Measurements from ENCODE around the gene FLACC1.

The FLACC1 gene

DNA sequence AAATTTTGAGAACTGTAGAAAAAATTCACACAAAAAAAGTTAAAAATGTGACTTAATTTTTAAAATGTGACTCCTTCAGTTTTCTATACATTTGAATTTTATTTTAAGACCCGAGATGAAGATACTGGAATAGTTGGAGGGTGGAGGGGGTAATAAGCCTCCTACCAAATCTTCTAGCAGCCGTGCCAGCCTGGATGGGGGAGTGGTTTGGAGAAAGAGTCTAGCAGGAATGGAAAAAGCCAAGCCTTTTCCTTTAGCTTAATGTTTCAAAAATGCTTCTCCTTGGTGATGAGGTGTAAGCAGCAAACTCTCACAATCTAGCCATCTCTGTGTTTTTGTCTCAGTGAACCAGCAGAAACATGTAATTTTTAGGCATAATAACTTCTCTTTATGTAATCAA lies 82.1 kb downstream of the FLACC1 start:
- DNase-seq = no peak

DNA sequence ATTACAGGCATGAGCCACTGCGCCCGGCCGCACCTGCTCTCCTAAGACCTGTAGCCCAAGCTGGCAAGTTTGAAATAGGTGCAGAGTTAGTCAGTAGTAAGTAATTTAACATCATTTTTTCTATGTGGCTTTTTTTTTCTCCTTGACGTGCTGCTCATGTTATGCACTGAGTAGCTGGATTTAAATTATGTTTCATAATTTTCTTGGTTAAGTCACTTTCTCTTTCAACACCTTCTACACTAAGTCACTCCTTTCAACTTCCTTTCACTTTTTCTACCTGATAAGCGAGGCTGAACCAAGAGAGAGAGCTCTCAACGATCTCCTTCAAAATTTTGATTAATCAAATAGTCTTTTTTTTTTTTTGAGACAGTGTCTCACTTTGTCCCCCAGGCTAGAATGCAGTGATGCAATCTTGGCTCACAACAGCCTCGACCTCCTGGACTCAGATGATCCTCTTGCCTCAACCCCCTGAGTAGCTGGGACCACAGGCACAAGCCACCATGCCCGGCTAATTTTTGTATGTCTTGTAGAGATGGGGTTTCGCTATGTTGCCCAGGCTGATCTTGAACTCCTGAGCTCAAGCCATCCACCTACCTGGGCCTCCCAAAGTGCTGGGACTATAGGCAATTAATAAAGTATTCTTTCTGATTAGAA lies 83.7 kb downstream of the FLACC1 start:
- DNase-seq = no peak

DNA sequence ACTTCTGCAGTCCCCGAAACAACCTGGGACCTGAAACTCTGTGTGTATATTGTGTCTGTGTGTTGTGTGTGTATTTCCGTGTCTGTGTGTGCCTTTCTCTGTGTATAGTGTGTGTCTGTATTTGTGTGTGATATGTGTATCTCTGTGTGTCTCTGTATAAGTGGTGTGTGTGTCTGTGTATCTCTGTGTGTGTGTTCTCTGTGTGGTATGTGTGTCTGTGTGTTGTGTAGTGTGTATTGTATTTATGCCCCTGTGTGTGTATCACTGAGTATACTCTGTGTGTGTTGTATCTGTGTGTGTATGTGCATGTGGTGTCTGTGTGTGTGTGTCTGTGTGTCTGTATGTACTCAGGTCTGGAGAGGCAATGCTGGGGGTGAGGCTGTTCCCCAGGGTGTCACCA lies 85.2 kb downstream of the FLACC1 start:
- DNase-seq = no peak

DNA sequence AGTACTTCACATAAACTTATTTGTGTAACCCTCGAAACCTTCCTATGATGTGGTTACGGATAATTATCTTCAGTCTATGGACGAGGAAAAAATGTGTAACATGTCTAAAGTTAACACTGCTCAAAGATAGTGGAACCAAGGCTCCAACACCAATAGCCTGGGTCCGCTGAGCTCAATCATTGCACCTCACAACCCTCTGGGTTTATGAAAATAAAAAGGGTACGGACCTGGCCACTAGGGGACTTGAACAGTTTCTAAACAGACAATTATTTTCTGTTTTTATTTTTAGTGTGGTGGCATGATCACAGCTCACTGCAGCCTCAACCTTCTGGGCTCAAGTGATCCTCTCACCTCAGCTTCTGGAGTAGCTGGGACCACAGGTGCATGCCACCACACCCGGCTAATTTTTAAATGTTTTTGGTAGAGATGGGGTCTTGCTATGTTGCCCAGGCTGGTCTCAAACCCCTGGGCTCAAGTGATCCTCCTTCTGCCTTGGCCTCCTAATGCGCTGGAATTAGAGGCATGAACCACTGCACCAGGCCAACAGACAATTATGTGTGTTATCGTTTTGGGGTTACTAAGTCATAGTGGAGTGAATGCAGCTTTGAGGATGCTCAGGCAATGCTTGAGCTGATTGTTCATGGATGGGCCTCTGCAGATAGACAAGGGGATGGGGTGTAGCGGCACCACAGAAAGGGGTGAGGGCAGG lies 86.7 kb downstream of the FLACC1 start:
- no peak for DNase-seq

DNA sequence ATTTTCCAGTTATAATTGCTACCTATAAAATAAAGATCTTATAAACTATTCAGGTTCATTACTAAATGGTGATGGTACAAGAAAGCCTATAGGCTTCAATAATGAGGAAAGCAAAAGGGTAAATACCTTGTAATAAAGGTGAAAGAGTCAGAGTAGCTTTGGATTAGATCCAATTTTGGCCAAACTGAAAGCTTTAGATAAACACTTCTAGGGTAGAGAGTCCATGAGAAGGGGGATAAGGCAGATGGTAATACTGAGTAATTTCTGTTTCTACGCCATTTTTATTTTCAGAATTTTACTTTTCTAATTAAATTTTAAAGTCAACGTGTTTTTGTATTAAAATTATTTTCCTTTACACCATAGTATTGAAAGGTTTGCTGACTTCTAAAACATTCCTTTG lies 87.4 kb downstream of the FLACC1 start:
- no peak for DNase-seq

DNA sequence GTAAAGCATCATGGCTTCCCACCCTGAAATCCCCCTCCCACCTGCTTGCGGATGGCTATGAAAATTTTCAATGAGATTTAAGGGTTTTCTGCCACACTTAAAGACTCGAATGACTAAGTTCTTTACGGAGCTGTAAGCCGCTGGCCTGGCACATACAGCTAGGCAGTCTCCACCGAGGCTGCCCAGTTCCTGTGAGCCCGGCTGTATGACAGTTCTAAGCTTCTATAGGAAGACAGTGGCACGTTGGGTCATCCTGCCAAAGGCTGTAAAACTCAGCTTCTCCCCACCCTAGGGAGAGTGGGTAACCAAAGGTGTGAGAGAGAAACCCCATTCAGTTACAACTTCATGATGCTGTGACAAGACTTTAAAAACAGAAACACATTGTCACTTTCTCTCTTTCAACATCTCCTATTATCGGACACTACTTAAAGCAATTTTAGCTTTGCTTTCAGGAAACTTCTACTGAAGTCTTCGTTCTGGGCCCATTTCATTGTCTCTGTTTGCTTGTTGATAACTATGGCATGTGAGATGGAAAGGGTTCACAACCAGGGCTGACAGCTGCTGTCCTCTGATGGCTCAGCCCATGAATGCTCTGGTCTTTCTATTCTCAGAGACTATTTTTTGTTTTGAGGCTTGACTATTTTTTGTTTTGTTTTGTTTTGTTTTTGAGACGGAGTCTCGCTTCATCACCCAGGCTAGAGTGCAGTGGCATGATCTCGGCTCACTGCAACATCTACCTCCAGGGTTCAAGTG lies 89.7 kb downstream of the FLACC1 start:
- no peak for DNase-seq

DNA sequence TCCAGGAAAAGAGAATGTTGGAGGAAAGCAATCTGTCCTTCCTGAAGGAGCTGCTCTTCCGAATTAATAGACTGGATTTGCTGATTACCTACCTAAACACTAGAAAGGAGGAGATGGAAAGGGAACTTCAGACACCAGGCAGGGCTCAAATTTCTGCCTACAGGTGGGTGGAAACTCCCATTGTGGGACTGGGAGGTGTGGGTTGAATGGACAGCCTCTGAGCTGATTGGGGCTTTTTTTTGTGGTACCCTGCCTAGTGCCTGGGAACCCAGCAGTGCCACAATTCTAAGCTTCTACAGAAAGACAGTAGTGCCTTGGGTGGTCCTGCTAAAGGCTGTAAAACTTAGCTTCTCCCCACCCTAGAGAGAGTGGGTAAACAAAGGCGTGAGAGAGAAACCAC lies 90.5 kb downstream of the FLACC1 start:
- no peak for DNase-seq

DNA sequence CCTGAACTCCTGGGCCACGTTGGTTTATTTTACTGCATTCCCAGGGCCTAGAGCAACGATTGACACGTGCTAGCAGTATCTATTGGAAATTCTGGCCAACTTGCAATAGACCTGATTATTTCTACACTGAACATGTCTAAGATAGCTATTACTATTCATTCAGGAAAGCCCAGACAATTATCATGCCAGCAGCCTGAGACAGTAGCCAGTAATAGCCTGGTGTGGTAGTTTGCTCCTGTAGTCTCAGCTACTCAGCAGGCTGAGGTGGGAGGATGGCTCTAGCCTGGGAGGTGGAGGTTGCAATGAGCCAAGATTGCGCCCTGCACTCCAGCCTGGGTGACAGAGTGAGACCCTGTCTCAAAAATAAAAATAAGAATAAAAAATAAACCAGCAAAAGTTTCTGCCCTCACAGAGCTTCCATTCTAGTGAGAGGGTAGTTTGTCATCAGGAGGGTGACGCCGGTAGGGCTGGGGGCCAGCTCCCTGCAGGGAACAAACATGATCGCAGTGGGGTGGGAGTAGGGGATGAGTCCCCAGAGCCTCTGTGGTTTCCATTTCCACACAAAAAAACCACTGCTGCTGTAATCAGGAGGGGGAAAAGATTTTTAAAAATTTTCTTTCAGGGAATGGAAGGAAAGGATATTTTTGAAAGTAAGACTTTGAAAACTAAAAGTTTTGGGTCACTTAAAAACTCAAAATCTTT lies 92.5 kb downstream of the FLACC1 start:
- no peak for DNase-seq

DNA sequence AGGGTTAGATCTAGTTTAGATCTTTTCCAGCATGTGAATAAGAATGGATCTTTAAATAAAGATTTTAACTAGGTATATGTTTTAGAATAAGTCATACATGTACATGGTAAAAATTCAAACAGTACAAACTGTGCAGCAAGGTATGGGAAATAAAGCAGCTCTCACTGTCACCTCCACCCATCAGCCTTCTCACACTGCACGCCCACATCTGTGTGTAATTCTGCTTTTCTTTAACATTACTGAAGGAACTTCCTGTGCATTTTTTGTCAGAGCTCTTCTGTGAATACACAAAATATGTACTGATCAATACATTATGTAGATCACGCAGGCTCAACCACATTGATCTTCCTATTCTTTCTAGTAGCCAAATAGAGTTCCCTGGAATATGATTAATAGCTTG lies 93.4 kb downstream of the FLACC1 start:
- no peak for DNase-seq

DNA sequence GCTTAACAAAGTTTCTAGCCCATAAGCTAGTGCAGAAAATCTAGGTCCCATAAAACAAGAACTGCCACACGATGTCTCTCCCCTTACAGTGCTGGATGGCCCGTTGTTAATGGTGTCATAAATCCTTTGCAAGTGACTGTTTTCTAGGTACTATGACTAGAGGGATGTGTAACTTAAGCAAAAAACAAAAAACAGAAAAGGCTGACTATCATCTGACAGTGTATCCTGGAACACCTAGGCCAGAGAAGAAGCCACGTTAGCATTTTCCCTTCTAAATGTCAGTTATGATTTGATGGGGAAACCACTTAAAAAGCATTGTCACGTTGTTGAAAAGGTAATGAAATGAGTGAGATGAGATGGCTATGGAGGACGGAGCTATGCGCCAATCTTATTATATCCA lies 94.4 kb downstream of the FLACC1 start:
- DNase-seq = peak; percentile 41

DNA sequence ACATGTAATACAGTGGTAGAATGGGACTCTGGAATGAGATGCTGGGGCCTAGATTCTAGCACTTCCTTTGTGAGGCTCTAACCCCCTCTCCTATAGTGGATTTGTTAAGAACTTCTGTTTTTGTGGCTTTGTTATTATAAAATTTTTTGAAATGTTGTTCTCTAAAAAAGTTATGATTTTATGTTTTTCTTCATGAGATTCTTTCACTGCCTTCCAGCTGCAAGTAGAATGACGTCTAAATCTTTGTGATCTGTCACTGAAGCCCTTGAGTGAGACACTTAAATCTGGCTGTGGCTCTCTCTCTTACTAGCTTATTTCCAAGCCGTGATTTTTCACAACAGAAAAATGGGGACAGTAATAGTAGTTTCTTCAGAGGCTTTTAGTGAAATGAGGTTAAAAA lies 95.2 kb downstream of the FLACC1 start:
- DNase-seq = no peak

DNA sequence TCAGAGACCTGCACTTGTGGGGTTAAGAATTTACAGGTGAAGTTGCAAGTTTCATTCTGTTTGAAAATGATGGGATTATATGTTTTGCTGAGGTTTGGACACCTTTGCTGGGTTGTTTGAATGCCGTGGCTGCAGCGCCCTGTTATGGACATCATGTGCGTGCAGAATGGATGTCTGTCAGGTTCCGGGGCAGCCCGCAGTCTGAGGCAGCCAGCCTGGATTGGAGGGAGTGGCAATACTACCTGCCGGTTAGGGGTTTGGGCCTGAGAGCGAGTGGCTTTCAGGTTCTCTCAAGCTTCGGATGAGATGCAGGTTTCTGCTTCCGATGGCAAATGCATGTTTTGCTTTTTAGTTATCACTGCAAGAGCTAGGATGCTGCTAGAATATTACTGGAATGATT lies 95.7 kb downstream of the FLACC1 start:
- peak; percentile 68 for DNase-seq

DNA sequence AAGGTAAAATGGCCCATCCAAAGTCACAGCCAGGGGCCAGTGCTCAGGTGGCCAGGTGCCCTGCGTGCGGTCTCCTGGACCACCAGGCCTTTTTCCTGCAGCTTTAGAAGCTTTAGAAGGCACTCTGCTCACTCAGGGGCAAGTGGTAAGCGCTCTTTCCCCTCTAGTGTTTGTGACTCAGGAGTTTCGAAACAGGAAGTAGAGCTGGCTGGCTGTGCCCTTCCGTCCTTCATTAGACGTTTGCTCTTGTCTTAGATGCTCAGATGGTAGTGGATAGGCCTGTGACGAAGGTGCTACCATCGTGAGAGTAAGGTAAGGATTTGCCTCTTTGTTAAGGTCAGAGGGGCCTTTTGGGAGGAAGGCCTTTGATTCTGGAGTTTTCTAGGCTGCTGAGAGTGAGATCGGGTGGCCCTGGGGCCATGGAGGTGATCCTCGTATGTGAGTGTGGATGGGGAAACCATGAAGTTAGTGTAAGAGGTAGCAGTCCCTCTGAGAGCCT lies 96.8 kb downstream of the FLACC1 start, which contains the start of gene CASP8:
Gene CASP8 (plus strand): TSS at position 235 of the 499 bp plus-strand sequence. CDS start 5,951 bp downstream, outside the sequence.
- peak; percentile 71 for DNase-seq

DNA sequence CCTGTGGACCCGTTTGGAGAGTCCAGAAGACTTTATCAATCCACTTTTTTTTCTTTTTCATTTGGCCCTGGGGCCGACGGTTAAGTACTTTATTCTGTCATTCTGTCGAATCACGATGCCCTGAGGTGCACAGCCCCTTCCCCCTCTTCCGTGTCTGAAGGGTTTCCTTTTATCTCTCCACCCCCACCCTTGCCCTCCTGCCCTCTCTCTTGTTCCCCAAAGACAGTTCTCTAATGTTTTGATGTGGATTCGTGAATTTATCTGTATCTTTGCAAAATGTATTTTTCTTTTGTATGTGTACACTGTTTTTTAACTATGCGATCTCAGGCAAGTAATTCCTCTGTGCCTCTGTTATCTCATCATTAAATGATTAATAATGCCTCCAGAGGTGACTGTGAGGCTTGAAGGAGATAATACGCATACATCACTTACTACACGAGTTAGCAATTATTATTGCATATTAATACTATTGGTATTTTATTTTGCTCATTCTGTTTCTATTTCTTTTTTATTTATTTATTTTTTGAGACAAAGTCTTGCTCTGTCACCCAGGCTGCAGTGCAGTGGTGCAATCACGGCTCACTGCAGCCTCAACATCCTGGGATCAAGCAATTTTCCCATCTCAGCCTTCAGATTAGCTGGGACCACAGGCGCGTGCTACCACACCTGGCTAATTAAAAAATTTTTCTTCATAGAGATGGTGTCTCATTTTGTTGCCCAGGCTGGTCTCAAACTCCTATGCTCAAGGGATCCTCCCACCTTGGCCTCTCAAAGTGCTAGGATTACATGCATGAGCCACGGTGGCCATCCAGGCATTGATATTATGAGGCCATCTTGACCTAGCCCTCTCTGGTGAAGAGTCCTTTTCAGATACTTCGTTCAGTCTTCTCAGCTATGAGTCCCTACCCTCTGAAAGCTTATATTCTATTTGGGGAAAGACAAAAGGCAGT lies 98.2 kb downstream of the FLACC1 start:
- DNase-seq = no peak

DNA sequence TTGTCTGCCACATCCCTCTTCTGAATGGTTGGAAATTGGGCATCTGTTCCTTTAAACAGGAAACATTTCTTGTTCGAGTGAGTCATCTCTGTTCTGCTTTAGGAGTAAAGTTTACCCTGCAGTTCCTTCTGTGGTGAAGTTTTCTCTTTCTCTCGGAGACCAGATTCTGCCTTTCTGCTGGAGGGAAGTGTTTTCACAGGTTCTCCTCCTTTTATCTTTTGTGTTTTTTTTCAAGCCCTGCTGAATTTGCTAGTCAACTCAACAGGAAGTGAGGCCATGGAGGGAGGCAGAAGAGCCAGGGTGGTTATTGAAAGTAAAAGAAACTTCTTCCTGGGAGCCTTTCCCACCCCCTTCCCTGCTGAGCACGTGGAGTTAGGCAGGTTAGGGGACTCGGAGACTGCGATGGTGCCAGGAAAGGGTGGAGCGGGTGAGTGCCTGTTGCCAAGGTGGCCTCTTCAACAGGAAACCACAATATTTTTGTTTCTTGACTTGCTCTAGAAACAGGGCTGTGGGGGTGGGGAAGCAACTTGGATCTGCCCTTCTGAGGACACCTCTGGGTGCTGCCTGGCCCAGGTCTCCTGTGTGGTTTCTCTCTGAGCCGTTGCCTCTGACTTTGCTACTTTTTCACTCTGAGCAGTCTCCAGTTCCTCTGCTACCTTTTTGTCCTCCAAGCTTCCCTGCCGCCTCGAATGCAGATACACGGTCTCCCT lies 99.0 kb downstream of the FLACC1 start:
- peak; percentile 95 for DNase-seq

DNA sequence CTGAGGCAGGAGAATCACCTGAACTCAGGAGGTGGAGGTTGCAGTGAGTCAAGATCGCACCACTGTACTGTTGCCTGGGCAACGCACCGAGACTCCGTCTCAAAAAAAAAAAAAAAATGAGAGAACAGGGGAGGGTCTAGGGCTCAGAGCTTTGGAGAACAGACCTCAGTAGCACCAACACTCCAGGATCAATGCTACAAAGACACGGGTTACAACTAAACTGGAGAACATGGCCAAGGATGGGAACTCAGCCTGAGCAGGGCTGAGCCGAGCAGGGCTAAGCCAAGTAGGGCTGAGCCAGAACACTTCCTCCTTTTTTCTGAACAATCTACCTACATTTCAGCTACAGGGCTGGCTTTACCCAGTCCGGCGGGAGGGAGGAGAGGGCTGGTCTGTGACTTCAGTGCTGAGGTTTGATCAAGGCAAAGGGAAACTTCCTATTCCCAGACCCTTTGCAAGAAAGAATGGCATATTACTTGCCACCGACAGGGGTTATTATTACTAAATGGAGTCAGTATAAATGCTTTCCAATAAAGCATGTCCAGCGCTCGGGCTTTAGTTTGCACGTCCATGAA lies 99.7 kb downstream of the FLACC1 start:
- DNase-seq = peak; percentile 54

DNA sequence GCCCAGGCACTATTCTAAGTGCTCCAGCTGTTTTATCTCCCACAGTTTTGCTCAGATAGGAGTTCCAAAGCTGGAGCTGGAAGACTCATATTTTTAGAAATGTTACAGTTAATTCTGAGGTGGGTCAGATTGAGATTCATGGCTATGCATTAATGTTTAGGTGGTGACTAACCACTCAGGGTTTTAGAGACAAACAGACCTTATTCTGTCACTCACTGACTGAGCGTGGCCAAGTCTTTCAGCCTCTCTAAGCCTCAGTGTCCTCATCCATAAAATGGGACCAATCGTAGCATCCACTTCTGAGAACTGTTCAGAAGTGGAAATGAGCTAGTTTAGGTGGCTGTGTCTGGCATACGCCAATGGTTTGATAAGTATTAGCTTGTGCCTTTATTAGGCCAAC lies 101.1 kb downstream of the FLACC1 start:
- DNase-seq = no peak

DNA sequence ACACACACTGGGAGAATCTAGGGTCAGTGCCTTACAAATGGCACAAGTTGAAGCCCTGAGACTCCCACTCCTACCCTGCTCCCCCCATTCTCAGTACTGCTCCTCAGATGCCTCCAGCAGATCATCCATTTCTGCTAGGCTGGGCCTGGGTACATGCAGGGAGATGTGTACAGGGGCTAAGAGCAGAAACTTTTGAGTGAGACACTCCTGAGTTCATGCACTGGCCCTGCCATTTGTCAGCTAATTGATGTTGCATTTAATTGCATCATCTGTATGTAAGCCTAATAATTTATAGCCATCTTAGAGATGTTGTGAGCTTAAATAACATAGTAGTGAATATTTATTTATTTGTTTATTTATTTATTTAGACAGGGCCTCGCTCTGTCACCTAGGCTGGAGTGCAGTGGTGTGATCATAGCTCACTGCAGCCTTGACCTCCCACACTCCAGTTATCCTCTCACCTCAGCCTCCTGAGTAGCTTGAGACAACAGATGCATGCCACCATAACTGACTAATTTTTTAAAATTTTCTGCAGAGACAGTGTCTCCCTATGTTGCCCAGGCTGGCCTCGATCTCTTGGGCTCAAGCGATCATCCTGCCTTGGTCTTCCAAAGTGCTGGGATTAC lies 101.6 kb downstream of the FLACC1 start:
- no peak for DNase-seq

DNA sequence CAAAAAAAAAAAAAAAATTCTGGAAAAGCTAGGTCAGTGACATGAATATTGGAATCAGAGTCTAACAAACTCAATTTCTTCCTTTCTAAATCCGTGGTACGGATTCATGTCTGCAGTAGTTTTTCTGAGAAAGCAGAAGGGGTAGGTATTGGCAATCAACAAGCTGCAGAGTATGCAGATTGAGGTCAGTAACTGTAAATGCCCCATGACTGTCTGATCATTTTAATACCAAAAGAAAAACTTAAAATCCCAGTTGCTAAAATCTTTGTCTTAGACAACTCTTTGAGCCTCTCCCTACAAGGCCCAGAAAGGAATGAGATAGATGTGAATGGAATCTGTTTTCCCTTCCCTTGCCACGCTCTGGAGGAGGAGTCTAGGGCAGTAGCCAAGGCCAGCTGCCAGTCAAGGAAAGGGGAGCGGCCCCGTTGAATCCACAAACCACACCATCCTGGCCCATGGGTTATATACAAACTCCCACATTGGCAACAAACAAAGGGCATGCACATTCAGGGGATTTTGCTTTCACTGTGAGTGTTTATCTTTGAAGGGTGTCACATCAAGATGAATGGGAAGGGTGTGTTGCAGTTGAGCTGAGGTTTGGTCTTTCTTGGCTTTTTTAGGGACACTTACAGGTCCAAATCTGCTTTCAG lies 102.9 kb downstream of the FLACC1 start:
- DNase-seq = no peak

DNA sequence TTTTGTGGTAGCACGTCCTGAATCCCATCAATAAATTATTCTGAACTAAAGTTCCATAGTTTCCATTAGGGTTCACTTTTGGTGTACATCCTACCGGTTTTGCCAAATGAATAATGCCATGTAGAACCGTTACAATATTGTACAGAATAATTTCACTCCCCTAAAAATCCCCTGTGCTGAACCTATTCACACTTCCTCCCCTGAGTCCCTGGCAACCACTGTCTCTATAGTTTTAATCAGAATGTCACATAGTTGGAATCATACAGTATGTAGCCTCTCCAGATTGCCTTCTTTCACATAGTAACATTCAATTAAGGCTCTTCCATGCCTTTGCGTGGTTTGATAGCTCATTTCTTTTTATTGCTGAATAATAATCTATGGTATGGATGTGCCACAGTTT lies 106.4 kb downstream of the FLACC1 start:
- no peak for DNase-seq
